HepG2 (cell line): ENCODE results near the gene RRP12. TPM values are rescaled to one million over a fixed set of nuclear protein-coding genes. Genes with fewer than 3 reads are reported as not detected.
A peak's percentile ranks its signal among the peaks of the same experiment; 100 is the strongest.

Source experiments
- ARID2 ChIP-seq: sonication (generic); formaldehyde crosslinking; IDR thresholded peaks from 2 replicates; pipeline ENCODE4 v1.8.1; 2022; ENCODE audit warnings: mild to moderate bottlenecking, missing genetic modification reagents, borderline replicate concordance
- ARID3A ChIP-seq: IDR thresholded peaks from 2 replicates; pipeline ENCODE4 v1.6.1; 2012; ENCODE audit warnings: low read depth, low read length, improper control_type of control experiment
- ESRRA ChIP-seq: sonication (generic); formaldehyde crosslinking; IDR thresholded peaks from 2 replicates; pipeline ENCODE4 v1.5.1; 2020; ENCODE audit warnings: mild to moderate bottlenecking, low read depth, missing genetic modification reagents
- GPN1 ChIP-seq: sonication (generic); formaldehyde crosslinking; IDR thresholded peaks from 2 replicates; pipeline ENCODE4 v1.5.1; 2020; ENCODE audit warnings: missing genetic modification reagents, borderline replicate concordance
- HNF4A ChIP-seq: sonication (generic); formaldehyde crosslinking; IDR thresholded peaks from 2 replicates; pipeline ENCODE4 v1.4.0; 2020; ENCODE audit warnings: missing genetic modification reagents
- MED1 ChIP-seq: sonication (generic); formaldehyde crosslinking; IDR thresholded peaks from 2 replicates; pipeline ENCODE4 v1.4.0; 2020; ENCODE audit warnings: missing genetic modification reagents
- MXI1 ChIP-seq: IDR thresholded peaks from 3 replicates; pipeline ENCODE4 v1.6.1; 2012; ENCODE audit warnings: low read depth, low read length, inconsistent platforms, borderline replicate concordance
- NKX3-1 ChIP-seq: sonication (generic); formaldehyde crosslinking; IDR thresholded peaks from 2 replicates; pipeline ENCODE4 v1.5.0; 2020; ENCODE audit warnings: missing genetic modification reagents
- NR3C1 ChIP-seq: sonication (generic); formaldehyde crosslinking; IDR thresholded peaks from 2 replicates; pipeline ENCODE4 v1.4.0; 2020; ENCODE audit warnings: missing genetic modification reagents
- RFXANK ChIP-seq: IDR thresholded peaks from 2 replicates; pipeline ENCODE4 v1.6.1; 2016
- SMAD9 ChIP-seq: sonication (generic); formaldehyde crosslinking; IDR thresholded peaks from 2 replicates; pipeline ENCODE4 v1.5.1; 2020; ENCODE audit warnings: mild to moderate bottlenecking, missing genetic modification reagents
- SNAPC4 ChIP-seq: sonication (generic); formaldehyde crosslinking; IDR thresholded peaks from 2 replicates; pipeline ENCODE4 v1.4.0; 2020; ENCODE audit warnings: mild to moderate bottlenecking, missing genetic modification reagents
- TFDP2 ChIP-seq: sonication (generic); formaldehyde crosslinking; IDR thresholded peaks from 2 replicates; pipeline ENCODE4 v1.4.0; 2020; ENCODE audit warnings: missing genetic modification reagents
- XBP1 ChIP-seq: sonication (generic); formaldehyde crosslinking; IDR thresholded peaks from 2 replicates; pipeline ENCODE4 v1.5.0; 2020; ENCODE audit warnings: missing genetic modification reagents
- ZFP37 ChIP-seq: sonication (generic); formaldehyde crosslinking; IDR thresholded peaks from 2 replicates; pipeline ENCODE4 v1.4.0; 2020; ENCODE audit warnings: missing genetic modification reagents, borderline replicate concordance
- ZNF180 ChIP-seq: sonication (generic); formaldehyde crosslinking; IDR thresholded peaks from 2 replicates; pipeline ENCODE4 v1.4.0; 2020; ENCODE audit warnings: low read depth, missing genetic modification reagents, borderline replicate concordance
- ZNF274 ChIP-seq: sonication (generic); formaldehyde crosslinking; IDR thresholded peaks from 2 replicates; pipeline ENCODE4 v1.5.1; 2020; ENCODE audit warnings: mild to moderate bottlenecking, missing genetic modification reagents
- ZNF282 ChIP-seq: fragments of 450-650 bp; IDR thresholded peaks from 2 replicates; pipeline ENCODE4 v1.6.1; 2018; ENCODE audit not compliant: partially characterized antibody
- ZNF414 ChIP-seq: sonication (generic); formaldehyde crosslinking; IDR thresholded peaks from 2 replicates; pipeline ENCODE4 v1.5.0; 2020; ENCODE audit warnings: missing genetic modification reagents
- ZNF615 ChIP-seq: sonication (generic); formaldehyde crosslinking; IDR thresholded peaks from 2 replicates; pipeline ENCODE4 v1.5.0; 2020; ENCODE audit warnings: mild to moderate bottlenecking, missing genetic modification reagents, borderline replicate concordance
- ZNF652 ChIP-seq: IDR thresholded peaks from 2 replicates; pipeline ENCODE4 v1.6.1; 2016; ENCODE audit warnings: low read depth, borderline replicate concordance
- ZNF747 ChIP-seq: sonication (generic); formaldehyde crosslinking; IDR thresholded peaks from 2 replicates; pipeline ENCODE4 v1.8.1; 2023; ENCODE audit warnings: missing genetic modification reagents, mild to moderate bottlenecking, borderline replicate concordance
- ZNF879 ChIP-seq: sonication (generic); formaldehyde crosslinking; IDR thresholded peaks from 2 replicates; pipeline ENCODE4 v1.8.1; 2023; ENCODE audit warnings: missing genetic modification reagents
- polyA plus RNA-seq, 8 experiments: library from polyadenylated mRNA; depleted of rRNA in 3 of 8; stranded (reverse) in 7 of 8; unstranded in 1 of 8; fragments of >200 nt; fragmentation: Illumina TruSeq in 4 of 8; extraction: Trizol in 4 of 8; gene quantifications; 2 replicates each; pipeline versions ENCODE4 v1.2.1 to v1.2.3, GENCODE V29; 2011 to 2016; ENCODE audit warnings: low read depth in 4 of 8, missing spikeins in 1 of 8, mixed read lengths in 1 of 8; ENCODE audit not compliant: insufficient read depth in 1 of 8
- total RNA-seq, 5 experiments: library from RNA; depleted of rRNA; stranded (reverse); fragments of >200 nt; fragmentation: Illumina TruSeq; extraction: Trizol; gene quantifications; 2 replicates each; pipeline ENCODE4 v1.2.3, GENCODE V29; 2016; ENCODE audit warnings: low read depth in 1 of 5

RRP12 gene
- total and polyA plus RNA-seq, 2 of the 13 experiments (the other 11 are each of a cell fraction or from before 2014, with no cell fraction given): 13.2 to 39.4 TPM

GRCh38 chr10:97407211-97407951 is 6.2 kb upstream of the RRP12 start (continued):
- TF ChIP-seq ZNF274 (CRISPR knock-in tag) (no peak), ZNF615 (CRISPR knock-in tag) (no peak), XBP1 (CRISPR knock-in tag) (no peak), ZNF652 (CRISPR knock-in tag) (no peak), ESRRA (CRISPR knock-in tag) (peak; percentile 99), SMAD9 (CRISPR knock-in tag) (no peak), MED1 (CRISPR knock-in tag) (peak; percentile 53), ARID2 (CRISPR knock-in tag) (no peak), TFDP2 (no peak; the same call in 1 of the 2 replicates), MXI1 (no peak), ZNF747 (CRISPR knock-in tag) (peak; percentile 25; the same call in 1 of the 2 replicates), GPN1 (CRISPR knock-in tag) (no peak), ZNF282 (no peak), HNF4A (CRISPR knock-in tag) (no peak), ZNF879 (CRISPR knock-in tag) (no peak), ZFP37 (CRISPR knock-in tag) (no peak), SNAPC4 (CRISPR knock-in tag) (0 out of 2 replicates have a peak, but pooled peaks have one; percentile 38), ZNF414 (CRISPR knock-in tag) (no peak; the same call in 1 of the 2 replicates), NKX3-1 (CRISPR knock-in tag) (no peak), RFXANK (no peak), NR3C1 (CRISPR knock-in tag) (no peak), ARID3A (no peak), ZNF180 (CRISPR knock-in tag) (no peak)
